HCT116 (cell line): ENCODE results near the gene CYP4F2. TPM values are rescaled to one million over a fixed set of nuclear protein-coding genes. Genes with fewer than 3 reads are reported as not detected.

Experiments used
- ATAC-seq: fragments of 200-7000 bp; cut with Tn5 transposase; 2 replicates; pipeline ENCODE4 v1.9.1; 2020; ENCODE audit warnings: mild to moderate bottlenecking, moderate library complexity
- BruUV-seq: library from RNA; stranded (reverse); fragments of 400-500 nt; replicated peaks from 2 replicates; lab custom pipeline; 2021; lab: Mats Ljungman, UMichigan
- CTCF ChIA-PET: fragments of 300-600 bp; sonication (Branson Sonifier 250); formaldehyde crosslinking; loops from one replicate; lab custom pipeline; 2021; ENCODE audit warnings: antibody characterized with exemption; lab: Charles Lee
- POLR2A ChIA-PET: fragments of 300-600, 350-600 bp; sonication (Branson Sonifier 250); formaldehyde crosslinking; loops from one replicate; lab custom pipeline; 2021; ENCODE audit warnings: antibody characterized with exemption; lab: Charles Lee
- RAD21 ChIA-PET, 2 experiments: fragments of 300-600 bp; sonication (Branson Sonifier 250); formaldehyde crosslinking; loops; one replicate each; lab custom pipeline; 2023; ENCODE audit warnings: low total read pairs in 2 of 2; ENCODE audit not compliant: uncharacterized antibody in 2 of 2, unreplicated experiment in 2 of 2, low non-redundant PET in 1 of 2; lab: Charles Lee
- DNase-seq: peaks from one replicate; pipeline ENCODE4 v3.0.0-alpha.2; 2010; ENCODE audit warnings: low read depth, low spot score
- H2AFZ ChIP-seq: fragments of 200-600 bp; shearing (Covaris generic), sonication (generic); 2 replicates; pipeline ENCODE4 v1.6.1; 2017; ENCODE audit warnings: low read depth, mixed run types, mixed read lengths, antibody characterized with exemption, low read length; ENCODE audit not compliant: poor library complexity, severe bottlenecking
- H3K27ac ChIP-seq: 2 replicates; pipeline ENCODE4 v1.5.1; 2012; ENCODE audit warnings: low read depth, low read length
- H3K27me3 ChIP-seq: fragments of 200-600 bp; sonication (generic); 2 replicates; pipeline ENCODE4 v1.6.1; 2016; ENCODE audit warnings: mixed run types, low read length, mixed read lengths; ENCODE audit not compliant: insufficient read depth
- H3K36me3 ChIP-seq, 2 experiments: fragments of 200-500 bp in 1 of 2; fragments of 200-600 bp in 1 of 2; sonication (Bioruptor generic) in 1 of 2; sonication (generic) in 1 of 2; 2 replicates each; pipeline versions ENCODE4 v1.5.1 to v1.6.1; 2014 to 2016; ENCODE audit warnings: low read length in 2 of 2, inconsistent platforms in 1 of 2, mixed read lengths in 1 of 2, mixed run types in 1 of 2; ENCODE audit not compliant: insufficient read depth in 2 of 2, control insufficient read depth in 1 of 2
- H3K4me1 ChIP-seq, 2 experiments: fragments of 200-600 bp in 1 of 2; sonication (generic) in 1 of 2; 2 replicates each; pipeline versions ENCODE4 v1.5.1 to v1.6.1; 2012 to 2017; ENCODE audit warnings: low read length in 2 of 2, inconsistent platforms in 1 of 2, mild to moderate bottlenecking in 1 of 2, mixed read lengths in 1 of 2, mixed run types in 1 of 2, moderate library complexity in 1 of 2; ENCODE audit not compliant: insufficient read depth in 2 of 2, control insufficient read depth in 1 of 2
- H3K4me2 ChIP-seq: fragments of 200-600 bp; sonication (generic); 2 replicates; pipeline ENCODE4 v1.6.1; 2017; ENCODE audit warnings: mixed run types, low read length, mixed read lengths
- H3K4me3 ChIP-seq, 2 experiments: fragments of 200-600 bp in 1 of 2; sonication (generic) in 1 of 2; replicated peaks in 1 of 2; 2 replicates each; pipeline ENCODE4 v1.5.1; 2011 to 2016; ENCODE audit warnings: low read length in 2 of 2, control low read depth in 1 of 2, low read depth in 1 of 2, mild to moderate bottlenecking in 1 of 2, mixed read lengths in 1 of 2, mixed run types in 1 of 2
- H3K79me2 ChIP-seq: fragments of 200-600 bp; sonication (generic); 2 replicates; pipeline ENCODE4 v1.6.1; 2017; ENCODE audit warnings: mild to moderate bottlenecking, mixed run types, low read length, moderate library complexity, mixed read lengths; ENCODE audit not compliant: insufficient read depth
- H3K9ac ChIP-seq: fragments of 200-600 bp; sonication (generic); 2 replicates; pipeline ENCODE4 v1.6.1; 2016; ENCODE audit warnings: low read length, mixed read lengths
- H3K9me2 ChIP-seq: fragments of 200-600 bp; sonication (generic), shearing (Covaris generic); 2 replicates; pipeline ENCODE4 v1.6.1; 2017; ENCODE audit warnings: mixed run types, mild to moderate bottlenecking, moderate library complexity; ENCODE audit not compliant: insufficient read depth
- H3K9me3 ChIP-seq, 2 experiments: fragments of 200-500 bp in 1 of 2; fragments of 200-600 bp in 1 of 2; sonication (Bioruptor generic) in 1 of 2; sonication (generic) in 1 of 2; 2 replicates each; pipeline ENCODE4 v1.6.1; 2014 to 2017; ENCODE audit warnings: low read length in 2 of 2, mixed read lengths in 2 of 2, inconsistent platforms in 1 of 2, low read depth in 1 of 2, mild to moderate bottlenecking in 1 of 2, mixed run types in 1 of 2, moderate library complexity in 1 of 2; ENCODE audit not compliant: control insufficient read depth in 1 of 2, insufficient read depth in 1 of 2
- H4K20me1 ChIP-seq: fragments of 200-600 bp; sonication (generic), shearing (Covaris generic); 2 replicates; pipeline ENCODE4 v1.6.1; 2017; ENCODE audit warnings: mixed run types, mild to moderate bottlenecking, moderate library complexity; ENCODE audit not compliant: insufficient read depth
- CBX3 ChIP-seq: IDR thresholded peaks from 2 replicates; pipeline ENCODE4 v1.6.1; 2012; ENCODE audit warnings: low read depth
- EGR1 ChIP-seq: IDR thresholded peaks from 2 replicates; pipeline ENCODE4 v1.6.1; 2012; ENCODE audit warnings: low read depth
- ELF1 ChIP-seq: IDR thresholded peaks from 2 replicates; pipeline ENCODE4 v1.6.1; 2012; ENCODE audit warnings: low read depth, borderline replicate concordance
- EZH2 ChIP-seq: fragments of 200-600 bp; sonication (generic); IDR thresholded peaks from 2 replicates; pipeline ENCODE4 v1.6.1; 2017; ENCODE audit warnings: antibody characterized with exemption, mixed run types
- EZH2phosphoT487 ChIP-seq: fragments of 200-600 bp; IDR thresholded peaks from 2 replicates; pipeline ENCODE4 v1.6.1; 2018; ENCODE audit warnings: antibody characterized with exemption, borderline replicate concordance
- FOSL1 ChIP-seq: IDR thresholded peaks from 2 replicates; pipeline ENCODE4 v1.6.1; 2012; ENCODE audit warnings: low read depth
- JUND ChIP-seq: IDR thresholded peaks from 2 replicates; pipeline ENCODE4 v1.6.1; 2012
- MAX ChIP-seq: IDR thresholded peaks from 2 replicates; pipeline ENCODE4 v1.6.1; 2012
- POLR2AphosphoS5 ChIP-seq: IDR thresholded peaks from 2 replicates; pipeline ENCODE4 v1.6.1; 2011; ENCODE audit warnings: mild to moderate bottlenecking, low read depth, low read length, moderate library complexity
- RAD21 ChIP-seq: IDR thresholded peaks from 2 replicates; pipeline ENCODE4 v1.6.1; 2012; ENCODE audit warnings: low read depth, mild to moderate bottlenecking
- SIN3A ChIP-seq: IDR thresholded peaks from 2 replicates; pipeline ENCODE4 v1.6.1; 2012; ENCODE audit warnings: low read depth
- SP1 ChIP-seq: IDR thresholded peaks from 2 replicates; pipeline ENCODE4 v1.6.1; 2012; ENCODE audit warnings: low read depth
- YY1 ChIP-seq: IDR thresholded peaks from 2 replicates; pipeline ENCODE4 v1.6.1; 2011; ENCODE audit warnings: low read length, low read depth, moderate library complexity, mild to moderate bottlenecking; ENCODE audit not compliant: insufficient replicate concordance; ENCODE audit errors: extremely low read depth
- ZFX ChIP-seq: fragments of 450-650 bp; IDR thresholded peaks from 2 replicates; pipeline ENCODE4 v1.6.1; 2017
- ZNF274 ChIP-seq: fragments of 200-500 bp; sonication (Bioruptor generic); IDR thresholded peaks from 2 replicates; pipeline ENCODE4 v1.6.1; 2014; ENCODE audit warnings: mild to moderate bottlenecking, low read depth, low read length, inconsistent platforms
- intact Hi-C: fragments of 100-400 bp; cut with micrococcal nuclease; formaldehyde crosslinking; loops from 2 replicates; pipeline ENCODE4 v1.10.0; 2022
- total RNA-seq: library from RNA; stranded (reverse); gene quantifications from one replicate; pipeline ENCODE4 v1.2.1, GENCODE V29; 2021; ENCODE audit not compliant: unreplicated experiment
- TF ChIP-seq, protein P1 (sequence below): IDR thresholded peaks from 2 replicates; pipeline ENCODE4 v1.6.1; 2012; ENCODE audit warnings: low read depth
- TF ChIP-seq, protein P2 (sequence below): IDR thresholded peaks from 2 replicates; pipeline ENCODE4 v1.6.1; 2011; ENCODE audit warnings: mild to moderate bottlenecking, low read length, moderate library complexity; ENCODE audit not compliant: insufficient replicate concordance; ENCODE audit errors: extremely low read depth
- TF ChIP-seq, protein P3 (sequence below), 3 experiments: fragments of 200-600 bp in 1 of 3; sonication (generic) in 1 of 3; IDR thresholded peaks in 2 of 3; conservative IDR thresholded peaks in 1 of 3; 2 replicates each; pipeline ENCODE4 v1.5.1; 2012 to 2017; ENCODE audit warnings: low read depth in 2 of 3, low read length in 2 of 3, antibody characterized with exemption in 1 of 3, borderline replicate concordance in 1 of 3, control low read depth in 1 of 3, mild to moderate bottlenecking in 1 of 3, mixed read lengths in 1 of 3, mixed run types in 1 of 3, moderate library complexity in 1 of 3; ENCODE audit not compliant: insufficient read depth in 1 of 3

The CYP4F2 gene
- total RNA-seq, 1 experiment from 2014 or later, result 1.1 TPM

- TF ChIP-seq EGR1, result no peak
- TF ChIP-seq POLR2AphosphoS5, result no peak
- no peak for TF ChIP-seq MAX
- TF ChIP-seq JUND, result no peak
- TF ChIP-seq CBX3, result no peak
- no peak for TF ChIP-seq EZH2phosphoT487
- TF ChIP-seq YY1, result no peak
- no peak for TF ChIP-seq ZFX
- no peak for TF ChIP-seq ZNF274
- TF ChIP-seq EZH2, result no peak
- no peak for TF ChIP-seq SIN3A
Observed at GRCh38 chr19:15895876-15896430, 1.9 kb downstream of the CYP4F2 start (continued).

- no peak for DNase-seq
- ChIA-PET POLR2A (no interaction called here), RAD21 (no interaction called here), CTCF (interaction anchor here (0.7 kb wide), 1 partner anchor 83 kb away, joined by 3 read pairs; no protein-coding TSS in a partner anchor)
- Histone ChIP-seq H3K9me3 (no peaks in the 10 kb centered on the region), H2AFZ (no peak overlapping the region), H3K27me3 (no peaks in the 10 kb centered on the region), H3K9me2 (no peaks in the 10 kb centered on the region), H3K4me3 (no peak overlapping the region), H4K20me1 (no peaks in the 10 kb centered on the region), H3K27ac (no peak overlapping the region), H3K79me2 (no peaks in the 10 kb centered on the region), H3K4me1 (0 out of 4 replicates have a peak, but pooled peaks cover 0 to 4% of the 10 kb centered on the region in 2 experiments), H3K9ac (no peak overlapping the region), H3K36me3 (no peaks in the 10 kb centered on the region), H3K4me2 (no peak overlapping the region)
- no peak for ATAC-seq
- no TSS peak for BruUV-seq
- intact Hi-C loops, result no loop called here
- TF ChIP-seq RAD21, result no peak
- TF ChIP-seq, protein P1, sequence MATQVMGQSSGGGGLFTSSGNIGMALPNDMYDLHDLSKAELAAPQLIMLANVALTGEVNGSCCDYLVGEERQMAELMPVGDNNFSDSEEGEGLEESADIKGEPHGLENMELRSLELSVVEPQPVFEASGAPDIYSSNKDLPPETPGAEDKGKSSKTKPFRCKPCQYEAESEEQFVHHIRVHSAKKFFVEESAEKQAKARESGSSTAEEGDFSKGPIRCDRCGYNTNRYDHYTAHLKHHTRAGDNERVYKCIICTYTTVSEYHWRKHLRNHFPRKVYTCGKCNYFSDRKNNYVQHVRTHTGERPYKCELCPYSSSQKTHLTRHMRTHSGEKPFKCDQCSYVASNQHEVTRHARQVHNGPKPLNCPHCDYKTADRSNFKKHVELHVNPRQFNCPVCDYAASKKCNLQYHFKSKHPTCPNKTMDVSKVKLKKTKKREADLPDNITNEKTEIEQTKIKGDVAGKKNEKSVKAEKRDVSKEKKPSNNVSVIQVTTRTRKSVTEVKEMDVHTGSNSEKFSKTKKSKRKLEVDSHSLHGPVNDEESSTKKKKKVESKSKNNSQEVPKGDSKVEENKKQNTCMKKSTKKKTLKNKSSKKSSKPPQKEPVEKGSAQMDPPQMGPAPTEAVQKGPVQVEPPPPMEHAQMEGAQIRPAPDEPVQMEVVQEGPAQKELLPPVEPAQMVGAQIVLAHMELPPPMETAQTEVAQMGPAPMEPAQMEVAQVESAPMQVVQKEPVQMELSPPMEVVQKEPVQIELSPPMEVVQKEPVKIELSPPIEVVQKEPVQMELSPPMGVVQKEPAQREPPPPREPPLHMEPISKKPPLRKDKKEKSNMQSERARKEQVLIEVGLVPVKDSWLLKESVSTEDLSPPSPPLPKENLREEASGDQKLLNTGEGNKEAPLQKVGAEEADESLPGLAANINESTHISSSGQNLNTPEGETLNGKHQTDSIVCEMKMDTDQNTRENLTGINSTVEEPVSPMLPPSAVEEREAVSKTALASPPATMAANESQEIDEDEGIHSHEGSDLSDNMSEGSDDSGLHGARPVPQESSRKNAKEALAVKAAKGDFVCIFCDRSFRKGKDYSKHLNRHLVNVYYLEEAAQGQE, result no peak
- TF ChIP-seq, protein P2, sequence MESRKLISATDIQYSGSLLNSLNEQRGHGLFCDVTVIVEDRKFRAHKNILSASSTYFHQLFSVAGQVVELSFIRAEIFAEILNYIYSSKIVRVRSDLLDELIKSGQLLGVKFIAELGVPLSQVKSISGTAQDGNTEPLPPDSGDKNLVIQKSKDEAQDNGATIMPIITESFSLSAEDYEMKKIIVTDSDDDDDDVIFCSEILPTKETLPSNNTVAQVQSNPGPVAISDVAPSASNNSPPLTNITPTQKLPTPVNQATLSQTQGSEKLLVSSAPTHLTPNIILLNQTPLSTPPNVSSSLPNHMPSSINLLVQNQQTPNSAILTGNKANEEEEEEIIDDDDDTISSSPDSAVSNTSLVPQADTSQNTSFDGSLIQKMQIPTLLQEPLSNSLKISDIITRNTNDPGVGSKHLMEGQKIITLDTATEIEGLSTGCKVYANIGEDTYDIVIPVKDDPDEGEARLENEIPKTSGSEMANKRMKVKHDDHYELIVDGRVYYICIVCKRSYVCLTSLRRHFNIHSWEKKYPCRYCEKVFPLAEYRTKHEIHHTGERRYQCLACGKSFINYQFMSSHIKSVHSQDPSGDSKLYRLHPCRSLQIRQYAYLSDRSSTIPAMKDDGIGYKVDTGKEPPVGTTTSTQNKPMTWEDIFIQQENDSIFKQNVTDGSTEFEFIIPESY, result no peak
- TF ChIP-seq SP1, result no peak
- TF ChIP-seq FOSL1, result no peak
- no peak for TF ChIP-seq EGR1
- no peak for TF ChIP-seq MAX
- TF ChIP-seq ELF1, result no peak
- TF ChIP-seq, protein P3, sequence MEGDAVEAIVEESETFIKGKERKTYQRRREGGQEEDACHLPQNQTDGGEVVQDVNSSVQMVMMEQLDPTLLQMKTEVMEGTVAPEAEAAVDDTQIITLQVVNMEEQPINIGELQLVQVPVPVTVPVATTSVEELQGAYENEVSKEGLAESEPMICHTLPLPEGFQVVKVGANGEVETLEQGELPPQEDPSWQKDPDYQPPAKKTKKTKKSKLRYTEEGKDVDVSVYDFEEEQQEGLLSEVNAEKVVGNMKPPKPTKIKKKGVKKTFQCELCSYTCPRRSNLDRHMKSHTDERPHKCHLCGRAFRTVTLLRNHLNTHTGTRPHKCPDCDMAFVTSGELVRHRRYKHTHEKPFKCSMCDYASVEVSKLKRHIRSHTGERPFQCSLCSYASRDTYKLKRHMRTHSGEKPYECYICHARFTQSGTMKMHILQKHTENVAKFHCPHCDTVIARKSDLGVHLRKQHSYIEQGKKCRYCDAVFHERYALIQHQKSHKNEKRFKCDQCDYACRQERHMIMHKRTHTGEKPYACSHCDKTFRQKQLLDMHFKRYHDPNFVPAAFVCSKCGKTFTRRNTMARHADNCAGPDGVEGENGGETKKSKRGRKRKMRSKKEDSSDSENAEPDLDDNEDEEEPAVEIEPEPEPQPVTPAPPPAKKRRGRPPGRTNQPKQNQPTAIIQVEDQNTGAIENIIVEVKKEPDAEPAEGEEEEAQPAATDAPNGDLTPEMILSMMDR (IDR thresholded peaks at IDR 0.05 in 2 of 3, conservative IDR thresholded peaks at IDR 0.05 in 1 of 3; ENCODE audit: borderline replicate concordance in 1 of 3, insufficient read depth in 1 of 3, low read depth in 2 of 3, low read length in 2 of 3), result no peak
- TF ChIP-seq ZNF274, result no peak
- no peak for TF ChIP-seq YY1
Observed at GRCh38 chr19:15894359-15894758, 3.5 kb downstream of the CYP4F2 start.
